DLD1 (cell line): ENCODE measurements around the gene PCSK5.

Experiments
- in situ Hi-C: cut with HindIII; loops from 2 replicates; pipeline ENCODE4 v1.10.0; 2017; ENCODE audit warnings: low sequenced_read_pairs

The PCSK5 gene

GRCh38 chr9:76115396-76115795, 224.9 kb downstream of the PCSK5 start:
- in situ Hi-C loops: no loop called here

GRCh38 chr9:76115982-76116646, 225.6 kb downstream of the PCSK5 start:
- in situ Hi-C loops: no loop called here

- in situ Hi-C loops: no loop called here
These were observed 226.4 kb downstream of the PCSK5 start for GRCh38 chr9:76116913-76117312.

DNA sequence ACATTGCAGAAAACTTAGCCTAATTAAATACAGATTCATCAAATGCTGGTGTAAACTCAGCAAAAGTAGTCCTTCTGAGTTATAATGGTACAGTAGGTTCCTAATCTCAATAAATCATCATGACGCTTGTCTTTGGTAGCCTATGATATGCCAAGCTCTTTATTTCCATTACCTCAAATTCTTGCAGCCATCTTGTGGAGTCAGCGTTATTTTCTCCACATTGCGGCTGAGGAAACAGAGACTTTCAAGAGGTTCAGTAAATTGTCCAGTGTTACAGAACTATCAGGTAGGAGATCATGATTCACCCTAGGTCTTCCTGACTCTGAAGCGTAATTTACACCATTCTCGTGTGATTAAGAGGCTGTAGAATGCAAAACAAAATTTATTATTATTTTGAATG, 237.2 kb downstream of the PCSK5 start:
- in situ Hi-C loops: no loop called here

- in situ Hi-C loops: no loop called here
These were observed 245.4 kb downstream of the PCSK5 start for GRCh38 chr9:76135902-76136301.

GRCh38 chr9:76136986-76137385, 246.5 kb downstream of the PCSK5 start:
- in situ Hi-C loops: no loop called here

DNA sequence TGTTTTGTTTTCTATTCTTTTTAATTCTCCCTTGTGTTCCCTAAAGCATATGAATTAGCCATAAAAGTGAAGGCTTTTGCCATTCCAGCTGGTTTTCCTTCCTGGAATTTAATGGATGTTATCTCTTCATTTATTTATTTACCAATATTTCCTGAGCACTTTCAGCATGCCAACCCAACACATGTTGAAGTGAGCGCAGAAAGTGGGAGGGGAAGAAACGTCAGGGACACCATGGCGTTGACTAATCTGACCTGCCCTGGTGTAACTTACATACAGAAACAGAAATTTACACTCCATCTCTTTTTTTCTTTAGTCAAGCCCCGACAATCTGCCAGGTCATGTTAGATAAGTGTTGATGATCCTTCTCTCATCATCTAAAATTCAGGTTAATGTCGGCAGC, 247.5 kb downstream of the PCSK5 start:
- in situ Hi-C loops: no loop called here

DNA sequence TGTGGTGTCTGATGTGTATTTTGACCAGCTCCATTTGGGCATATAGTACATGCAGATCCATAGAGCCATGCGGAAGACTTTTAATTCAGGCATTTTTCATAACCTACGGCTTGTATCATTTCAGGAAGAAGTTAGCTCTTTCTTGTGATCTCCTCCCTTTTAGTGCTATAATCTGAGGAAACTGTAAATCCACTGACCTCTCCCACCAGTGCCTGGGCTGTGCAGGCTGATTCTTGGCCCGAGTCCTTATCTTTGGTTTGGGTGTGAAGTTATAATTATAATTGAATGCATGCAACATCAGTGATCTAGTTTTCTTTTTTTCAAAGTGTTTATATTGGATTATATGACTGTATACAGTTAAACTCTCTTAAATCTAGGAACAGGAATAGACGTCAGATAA, 247.9 kb downstream of the PCSK5 start:
- in situ Hi-C loops: no loop called here

GRCh38 chr9:76143834-76144233, 253.4 kb downstream of the PCSK5 start:
- in situ Hi-C loops: no loop called here

DNA sequence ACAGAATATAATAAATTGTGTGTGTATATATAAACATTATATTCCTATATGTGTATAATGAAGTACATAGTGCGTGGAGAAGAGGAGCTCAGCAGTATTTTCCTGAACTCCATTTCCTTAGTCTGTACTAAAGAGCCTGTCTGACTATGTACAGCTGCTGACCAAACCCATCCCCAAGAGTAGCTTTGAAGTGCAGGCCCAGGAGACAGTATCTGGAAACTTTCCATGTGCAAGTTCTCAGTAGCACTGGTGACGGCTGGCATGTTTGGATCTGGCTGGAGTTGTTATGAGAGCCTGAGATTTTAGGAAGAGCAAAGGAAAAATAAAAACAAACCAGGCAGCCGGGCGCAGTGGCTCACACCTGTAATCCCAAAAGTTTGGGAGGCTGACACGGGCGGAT, 259.5 kb downstream of the PCSK5 start:
- in situ Hi-C loops: no loop called here

DNA sequence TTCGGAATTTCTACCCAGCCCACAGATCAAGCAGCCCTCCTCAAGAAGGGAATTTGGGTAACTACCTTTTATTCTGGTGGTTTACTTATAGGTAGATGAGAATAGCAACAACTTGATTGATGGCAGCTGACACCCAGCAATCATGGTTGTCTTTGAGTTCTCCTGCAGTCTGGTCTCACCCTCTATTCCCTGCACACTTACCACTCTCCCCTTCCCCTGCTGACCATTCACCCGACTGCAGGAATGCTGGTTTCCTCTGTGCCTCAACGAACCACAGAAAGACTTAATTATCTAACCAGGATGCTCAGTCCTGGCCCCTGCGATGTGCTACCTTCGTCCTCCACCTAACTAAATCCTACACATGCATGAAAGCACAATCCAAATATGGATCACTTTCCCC, 260.8 kb downstream of the PCSK5 start:
- in situ Hi-C loops: no loop called here

- in situ Hi-C loops: no loop called here
These were observed 262.9 kb downstream of the PCSK5 start for GRCh38 chr9:76153339-76153738.

DNA sequence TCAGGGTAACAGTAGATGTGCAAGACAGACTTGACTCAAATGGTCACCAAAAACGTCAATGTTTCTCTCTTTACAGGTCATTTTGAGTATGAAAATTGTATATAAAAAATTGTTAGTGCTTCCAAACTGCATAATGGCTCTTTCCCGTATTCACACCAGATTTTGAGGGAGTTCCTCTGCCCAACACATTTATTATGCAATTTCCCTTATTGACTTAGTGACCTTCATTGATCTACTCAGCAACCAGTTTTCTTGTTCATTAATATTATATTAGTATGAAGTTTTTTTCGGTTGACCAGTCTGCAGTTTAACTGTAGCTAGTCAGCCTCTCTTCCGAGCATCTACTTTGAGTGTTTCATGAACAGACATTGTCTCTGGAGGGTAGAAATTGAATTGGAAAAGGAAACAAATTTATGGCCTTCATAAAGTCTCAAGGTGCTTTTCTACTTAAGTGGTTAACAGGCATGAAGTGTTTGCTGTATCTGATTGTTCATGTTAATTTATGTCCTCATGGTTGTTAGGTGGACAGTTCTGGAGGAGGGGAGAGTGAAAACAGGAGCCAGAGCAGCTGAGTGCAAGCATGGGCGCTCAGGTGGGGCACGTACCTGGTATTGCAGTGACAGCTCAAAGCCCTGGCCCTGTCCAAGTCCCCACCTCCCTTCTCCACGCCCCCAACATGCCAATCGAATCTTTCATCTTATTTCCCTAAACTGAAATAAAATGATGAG, 263.6 kb downstream of the PCSK5 start:
- in situ Hi-C loops: no loop called here

DNA sequence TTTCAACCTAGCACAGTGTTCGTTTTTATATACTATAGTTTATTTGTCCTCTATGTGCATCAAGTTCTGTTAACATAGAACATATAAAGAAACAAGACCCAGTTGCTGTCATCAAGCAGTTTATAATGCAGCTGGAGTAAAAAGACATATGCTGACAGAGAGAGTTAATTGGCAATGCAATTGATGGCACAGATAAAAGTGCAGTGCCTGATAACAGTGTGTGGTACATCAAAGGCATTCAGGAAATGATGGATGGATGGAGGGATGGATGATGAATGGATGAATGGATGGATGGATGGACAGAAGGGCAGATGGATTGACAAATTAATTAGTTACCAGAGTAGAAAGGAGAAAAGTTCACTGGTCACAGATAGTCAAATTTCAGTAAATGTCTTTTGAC, 264.9 kb downstream of the PCSK5 start:
- in situ Hi-C loops: no loop called here

DNA sequence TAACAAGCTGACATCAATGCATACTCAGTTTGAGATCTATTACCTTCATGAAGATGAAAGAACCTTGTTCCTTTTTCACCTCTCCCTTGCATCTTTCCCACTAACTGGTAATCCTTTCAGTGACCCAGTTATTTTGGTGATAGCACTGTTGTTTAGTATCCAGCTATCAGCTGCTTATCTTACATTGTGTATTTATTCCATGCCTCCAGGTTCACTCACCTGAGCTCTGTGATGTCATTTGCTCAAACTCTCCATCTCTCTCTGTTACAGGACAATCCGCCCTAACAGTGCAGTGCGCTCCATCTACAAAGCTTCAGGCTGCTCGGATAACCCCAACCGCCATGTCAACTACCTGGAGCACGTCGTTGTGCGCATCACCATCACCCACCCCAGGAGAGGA, 268.2 kb downstream of the PCSK5 start:
- in situ Hi-C loops: no loop called here

DNA sequence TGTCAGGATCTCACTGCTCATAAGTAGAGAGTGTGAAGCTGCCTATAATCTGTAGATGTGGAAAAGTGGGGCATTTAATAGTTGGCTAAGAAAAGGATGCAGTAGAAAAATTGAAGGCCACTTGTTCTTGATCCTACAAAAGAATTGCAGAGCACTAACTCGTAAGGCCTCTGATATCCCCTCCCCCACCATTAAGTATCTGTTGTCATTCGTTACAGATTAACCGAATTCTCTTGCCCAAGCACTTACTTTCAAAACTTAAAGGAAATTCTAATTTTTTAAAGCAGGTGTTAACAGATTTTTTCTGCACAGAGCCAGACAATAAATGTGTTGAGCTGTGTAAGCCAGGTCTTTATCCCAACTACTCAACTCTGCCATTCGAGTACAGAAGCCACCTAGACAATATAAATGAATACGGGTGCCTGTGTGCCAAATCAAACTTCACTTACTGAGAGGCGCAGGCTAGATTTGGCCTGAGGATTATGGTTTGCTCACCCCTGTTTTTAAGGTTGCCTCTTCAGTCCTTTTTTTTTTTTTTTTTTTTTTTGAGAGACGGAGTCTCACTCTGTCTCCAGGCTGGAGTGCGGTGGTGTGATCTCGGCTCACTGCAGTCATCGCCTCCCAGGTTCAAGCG, 268.9 kb downstream of the PCSK5 start:
- in situ Hi-C loops: no loop called here

DNA sequence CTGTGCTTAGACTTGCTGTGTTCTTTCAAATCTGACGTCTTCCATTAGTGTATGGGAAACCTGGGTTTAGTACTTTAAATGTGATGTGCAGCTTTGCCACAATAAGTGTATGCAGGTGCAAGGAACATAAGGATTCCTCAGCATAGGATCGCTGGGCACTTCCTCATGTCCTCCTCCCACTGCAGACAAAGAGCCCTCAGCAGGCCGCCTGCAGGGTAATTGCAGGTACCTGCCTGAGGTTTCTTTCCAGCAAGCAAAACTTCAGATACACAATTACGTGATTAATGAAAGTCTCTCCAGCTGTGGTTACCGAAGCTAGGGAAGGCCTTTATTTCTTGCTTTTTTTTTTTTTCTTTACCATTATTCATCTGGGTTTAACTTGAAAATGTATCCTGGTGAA, 270.6 kb downstream of the PCSK5 start:
- in situ Hi-C loops: no loop called here

DNA sequence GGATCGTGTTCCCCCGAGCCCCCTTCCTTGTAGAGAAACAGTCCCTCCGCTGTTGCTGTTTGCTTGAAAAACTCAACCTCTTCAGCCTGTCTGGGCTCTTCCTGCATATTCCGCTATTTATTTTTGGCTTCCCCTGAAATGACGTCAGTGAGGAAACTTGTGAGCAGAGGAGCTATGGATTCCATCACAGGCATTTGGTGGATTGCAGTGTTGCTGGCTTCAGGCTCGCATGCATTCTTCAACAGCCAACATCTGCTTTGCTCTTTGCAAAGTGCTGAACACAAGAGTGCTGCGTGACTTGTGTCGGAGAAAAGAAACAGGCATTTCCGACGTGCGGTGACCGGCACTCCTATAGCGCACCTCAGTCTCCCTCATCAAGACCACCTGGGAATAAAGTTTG, 271.1 kb downstream of the PCSK5 start:
- in situ Hi-C loops: no loop called here

GRCh38 chr9:76162086-76162730, 271.7 kb downstream of the PCSK5 start:
- in situ Hi-C loops: no loop called here

GRCh38 chr9:76162751-76163500, 272.5 kb downstream of the PCSK5 start:
- in situ Hi-C loops: no loop called here

DNA sequence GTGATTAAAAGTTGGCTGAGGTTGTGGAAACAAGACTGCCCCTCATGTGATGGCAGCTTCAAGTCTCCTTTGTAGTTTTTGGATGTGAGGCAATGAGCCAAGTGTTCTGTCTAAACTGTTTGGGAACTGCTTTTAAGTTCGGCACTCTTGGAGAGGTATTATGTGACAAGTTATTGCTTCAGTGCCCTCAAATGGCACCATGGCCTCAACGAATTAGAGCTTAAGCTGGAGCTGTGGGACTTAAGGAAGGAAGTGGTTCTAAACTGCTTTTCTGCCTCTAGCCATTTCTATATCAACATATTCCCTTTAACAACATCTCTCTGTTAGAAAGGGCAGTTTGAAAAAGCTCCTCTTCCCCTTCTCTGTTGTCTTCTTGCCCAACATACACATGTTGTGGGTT, 276.1 kb downstream of the PCSK5 start:
- in situ Hi-C loops: no loop called here
